HepG2 (cell line): ENCODE results near the gene MYOM1. TPM values are rescaled to one million over a fixed set of nuclear protein-coding genes. Genes with fewer than 3 reads are reported as not detected.
A peak's percentile ranks its signal among the peaks of the same experiment; 100 is the strongest.

Experiments used
- CAMTA2 ChIP-seq: sonication (generic); formaldehyde crosslinking; IDR thresholded peaks from 2 replicates; pipeline ENCODE4 v1.4.0; 2020; ENCODE audit warnings: mild to moderate bottlenecking, missing genetic modification reagents, borderline replicate concordance
- GATAD2A ChIP-seq: IDR thresholded peaks from 2 replicates; pipeline ENCODE4 v1.6.1; 2016
- KLF6 ChIP-seq: IDR thresholded peaks from 2 replicates; pipeline ENCODE4 v1.8.0; 2016; ENCODE audit warnings: missing biosample characterization, missing genetic modification reagents
- MEIS2 ChIP-seq: sonication (generic); formaldehyde crosslinking; IDR thresholded peaks from 2 replicates; pipeline ENCODE4 v1.9.0; 2021; ENCODE audit warnings: mild to moderate bottlenecking, missing genetic modification reagents
- NFE2L1 ChIP-seq: sonication (generic); formaldehyde crosslinking; IDR thresholded peaks from 2 replicates; pipeline ENCODE4 v1.4.0; 2020; ENCODE audit warnings: missing genetic modification reagents, mild to moderate bottlenecking, borderline replicate concordance
- NFE2L2 ChIP-seq: fragments of 150-350 bp; IDR thresholded peaks from 2 replicates; pipeline ENCODE4 v1.6.1; 2014; ENCODE audit warnings: low read length
- NR1H2 ChIP-seq: sonication (generic); formaldehyde crosslinking; IDR thresholded peaks from 2 replicates; pipeline ENCODE4 v1.8.1; 2022; ENCODE audit warnings: low read depth, missing genetic modification reagents, borderline replicate concordance
- RERE ChIP-seq: IDR thresholded peaks from 2 replicates; pipeline ENCODE4 v1.6.1; 2016; ENCODE audit warnings: low read depth, missing genetic modification reagents, missing compliant biosample characterization
- SIX1 ChIP-seq: sonication (generic); formaldehyde crosslinking; IDR thresholded peaks from 2 replicates; pipeline ENCODE4 v1.4.0; 2020; ENCODE audit warnings: missing genetic modification reagents, borderline replicate concordance
- SMARCC2 ChIP-seq: fragments of 450-650 bp; IDR thresholded peaks from 2 replicates; pipeline ENCODE4 v1.6.1; 2017; ENCODE audit warnings: antibody characterized with exemption, mild to moderate bottlenecking
- SMARCE1 ChIP-seq: fragments of 450-650 bp; IDR thresholded peaks from 2 replicates; pipeline ENCODE4 v1.6.1; 2017; ENCODE audit warnings: borderline replicate concordance
- YEATS2 ChIP-seq: sonication (generic); formaldehyde crosslinking; IDR thresholded peaks from 2 replicates; pipeline ENCODE4 v1.4.0; 2020; ENCODE audit warnings: missing genetic modification reagents, borderline replicate concordance
- ZFAT ChIP-seq: sonication (generic); formaldehyde crosslinking; conservative IDR thresholded peaks from 2 replicates; pipeline ENCODE4 v1.8.1; 2023; ENCODE audit warnings: missing genetic modification reagents, inconsistent platforms
- ZNF124 ChIP-seq: sonication (generic); formaldehyde crosslinking; IDR thresholded peaks from 2 replicates; pipeline ENCODE4 v1.4.0; 2020; ENCODE audit warnings: missing genetic modification reagents
- ZNF251 ChIP-seq: sonication (generic); formaldehyde crosslinking; IDR thresholded peaks from 2 replicates; pipeline ENCODE4 v1.9.0; 2021; ENCODE audit warnings: mild to moderate bottlenecking, missing genetic modification reagents
- ZNF253 ChIP-seq: sonication (generic); formaldehyde crosslinking; IDR thresholded peaks from 2 replicates; pipeline ENCODE4 v1.8.0; 2022; ENCODE audit warnings: mild to moderate bottlenecking, missing genetic modification reagents, borderline replicate concordance
- ZNF281 ChIP-seq: sonication (generic); formaldehyde crosslinking; IDR thresholded peaks from 2 replicates; pipeline ENCODE4 v1.4.0; 2020; ENCODE audit warnings: missing genetic modification reagents, borderline replicate concordance
- ZNF296 ChIP-seq: sonication (generic); formaldehyde crosslinking; conservative IDR thresholded peaks from 2 replicates; pipeline ENCODE4 v1.5.0; 2020; ENCODE audit warnings: mild to moderate bottlenecking, missing genetic modification reagents
- ZNF3 ChIP-seq: IDR thresholded peaks from 2 replicates; pipeline ENCODE4 v1.7.0; 2017; ENCODE audit warnings: inconsistent platforms
- ZNF333 ChIP-seq: sonication (generic); formaldehyde crosslinking; IDR thresholded peaks from 2 replicates; pipeline ENCODE4 v1.4.0; 2020; ENCODE audit warnings: mild to moderate bottlenecking, missing genetic modification reagents, borderline replicate concordance
- ZNF484 ChIP-seq: sonication (generic); formaldehyde crosslinking; IDR thresholded peaks from 2 replicates; pipeline ENCODE4 v1.5.1; 2020; ENCODE audit warnings: mild to moderate bottlenecking, low read depth, missing genetic modification reagents, borderline replicate concordance
- ZNF496 ChIP-seq: sonication (generic); formaldehyde crosslinking; IDR thresholded peaks from 2 replicates; pipeline ENCODE4 v1.8.1; 2023; ENCODE audit warnings: mild to moderate bottlenecking, moderate library complexity, missing genetic modification reagents; ENCODE audit not compliant: insufficient replicate concordance
- ZNF615 ChIP-seq: sonication (generic); formaldehyde crosslinking; IDR thresholded peaks from 2 replicates; pipeline ENCODE4 v1.5.0; 2020; ENCODE audit warnings: mild to moderate bottlenecking, missing genetic modification reagents, borderline replicate concordance
- ZNF850 ChIP-seq: sonication (generic); formaldehyde crosslinking; conservative IDR thresholded peaks from 2 replicates; pipeline ENCODE4 v1.9.0; 2021; ENCODE audit warnings: mild to moderate bottlenecking, missing genetic modification reagents
- polyA plus RNA-seq, 8 experiments: library from polyadenylated mRNA; depleted of rRNA in 3 of 8; stranded (reverse) in 7 of 8; unstranded in 1 of 8; fragments of >200 nt; fragmentation: Illumina TruSeq in 4 of 8; extraction: Trizol in 4 of 8; gene quantifications; 2 replicates each; pipeline versions ENCODE4 v1.2.1 to v1.2.3, GENCODE V29; 2011 to 2016; ENCODE audit warnings: low read depth in 4 of 8, missing spikeins in 1 of 8, mixed read lengths in 1 of 8; ENCODE audit not compliant: insufficient read depth in 1 of 8
- total RNA-seq, 5 experiments: library from RNA; depleted of rRNA; stranded (reverse); fragments of >200 nt; fragmentation: Illumina TruSeq; extraction: Trizol; gene quantifications; 2 replicates each; pipeline ENCODE4 v1.2.3, GENCODE V29; 2016; ENCODE audit warnings: low read depth in 1 of 5

Gene MYOM1
- total and polyA plus RNA-seq, 2 of the 13 experiments (the other 11 are each of a cell fraction or from before 2014, with no cell fraction given) = 0.46 to 0.98 TPM

- TF ChIP-seq ZNF281 (no peak), CAMTA2 (CRISPR knock-in tag) (no peak), ZNF615 (CRISPR knock-in tag) (no peak), ZNF253 (CRISPR knock-in tag) (no peak), YEATS2 (CRISPR knock-in tag) (peak; percentile 68; the same call in 1 of the 2 replicates), NFE2L1 (CRISPR knock-in tag) (no peak), ZNF333 (CRISPR knock-in tag) (peak; percentile 60; the same call in 1 of the 2 replicates), SMARCC2 (no peak), SMARCE1 (no peak), SIX1 (CRISPR knock-in tag) (no peak), ZNF496 (no peak), RERE (no peak), KLF6 (CRISPR knock-in tag) (peak; percentile 72), NR1H2 (no peak), ZNF484 (CRISPR knock-in tag) (no peak), NFE2L2 (no peak), ZNF296 (CRISPR knock-in tag) (no peak), ZNF124 (CRISPR knock-in tag) (no peak), GATAD2A (CRISPR knock-in tag) (peak; percentile 63), ZNF251 (CRISPR knock-in tag) (no peak), ZNF850 (CRISPR knock-in tag) (no peak), ZFAT (CRISPR knock-in tag) (no peak), MEIS2 (CRISPR knock-in tag) (no peak), ZNF3 (CRISPR knock-in tag) (no peak)
These were observed 27.7 kb upstream of the MYOM1 start, which contains the start of gene MYL12A (continued) for GRCh38 chr18:3247240-3248061.
